Coronary artery (tissue), 2 donors: ENCODE measurements around the gene ANKRD22.
"Not testable (repeated sequence)": the region's sequence is repeated elsewhere in the genome, so short reads cannot be mapped to it uniquely, and the experiment has no call there.

ENCODE experiments used
- DNase-seq: peaks from one replicate; pipeline ENCODE4 v3.0.0-alpha.2; 2017; ENCODE audit warnings: low spot score
- H3K27ac ChIP-seq, 2 donors: fragments of 200-600 bp; sonication (generic); one replicate each; pipeline ENCODE4 v1.5.1; 2016 to 2019
- H3K4me3 ChIP-seq: fragments of 200-600 bp; sonication (generic); 2 replicates; pipeline ENCODE4 v1.5.1; 2016; ENCODE audit warnings: mild to moderate bottlenecking, moderate library complexity
- TF ChIP-seq, protein P1 (sequence below): fragments of 200-600 bp; sonication (generic); IDR thresholded peaks from one replicate; pipeline ENCODE4 v1.5.1; 2019; ENCODE audit warnings: antibody characterized with exemption

The ANKRD22 gene

GRCh38 chr10:88849234-88849633 lies 2.4 kb downstream of the ANKRD22 start:
- H3K4me3 ChIP-seq = no peak overlapping the region
- H3K27ac ChIP-seq = no peak overlapping the region
- no peak for DNase-seq
- TF ChIP-seq, protein P1, sequence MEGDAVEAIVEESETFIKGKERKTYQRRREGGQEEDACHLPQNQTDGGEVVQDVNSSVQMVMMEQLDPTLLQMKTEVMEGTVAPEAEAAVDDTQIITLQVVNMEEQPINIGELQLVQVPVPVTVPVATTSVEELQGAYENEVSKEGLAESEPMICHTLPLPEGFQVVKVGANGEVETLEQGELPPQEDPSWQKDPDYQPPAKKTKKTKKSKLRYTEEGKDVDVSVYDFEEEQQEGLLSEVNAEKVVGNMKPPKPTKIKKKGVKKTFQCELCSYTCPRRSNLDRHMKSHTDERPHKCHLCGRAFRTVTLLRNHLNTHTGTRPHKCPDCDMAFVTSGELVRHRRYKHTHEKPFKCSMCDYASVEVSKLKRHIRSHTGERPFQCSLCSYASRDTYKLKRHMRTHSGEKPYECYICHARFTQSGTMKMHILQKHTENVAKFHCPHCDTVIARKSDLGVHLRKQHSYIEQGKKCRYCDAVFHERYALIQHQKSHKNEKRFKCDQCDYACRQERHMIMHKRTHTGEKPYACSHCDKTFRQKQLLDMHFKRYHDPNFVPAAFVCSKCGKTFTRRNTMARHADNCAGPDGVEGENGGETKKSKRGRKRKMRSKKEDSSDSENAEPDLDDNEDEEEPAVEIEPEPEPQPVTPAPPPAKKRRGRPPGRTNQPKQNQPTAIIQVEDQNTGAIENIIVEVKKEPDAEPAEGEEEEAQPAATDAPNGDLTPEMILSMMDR = no peak

DNA sequence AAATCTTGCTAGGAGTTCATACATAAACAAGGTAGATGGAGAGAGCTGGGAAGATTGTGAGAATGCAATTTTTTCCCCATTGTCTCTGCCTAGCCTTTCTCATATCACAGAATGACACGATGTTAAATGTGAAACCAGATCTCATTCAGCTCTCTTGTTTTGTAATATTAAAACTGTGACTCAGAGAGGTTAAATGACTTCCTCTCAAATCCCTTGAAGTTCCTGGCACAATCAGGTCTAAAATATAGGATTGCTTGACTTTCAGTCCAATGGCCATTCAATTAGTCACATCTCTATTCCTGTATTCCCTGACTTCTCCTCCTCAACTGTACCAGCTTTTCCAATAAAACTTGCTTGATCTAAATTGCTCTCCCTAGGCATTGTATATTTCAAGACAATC lies 3.1 kb downstream of the ANKRD22 start:
- Histone ChIP-seq H3K4me3 (no peak overlapping the region), H3K27ac (no peak overlapping the region)
- DNase-seq = no peak
- TF ChIP-seq, protein P1 = no peak

- TF ChIP-seq, protein P1 = no peak
- DNase-seq = no peak
- Histone ChIP-seq H3K27ac (no peak overlapping the region), H3K4me3 (no peak overlapping the region)
Observed at GRCh38 chr10:88843171-88843570, 8.5 kb downstream of the ANKRD22 start.

- Histone ChIP-seq H3K4me3 (no peak overlapping the region), H3K27ac (no peak overlapping the region)
- TF ChIP-seq, protein P1 = no peak
- no peak for DNase-seq
Observed at GRCh38 chr10:88841316-88842111, 10.1 kb downstream of the ANKRD22 start.

GRCh38 chr10:88840881-88841280 lies 10.8 kb downstream of the ANKRD22 start:
- TF ChIP-seq, protein P1 = no peak
- Histone ChIP-seq H3K4me3 (no peak overlapping the region), H3K27ac (no peak overlapping the region)
- no peak for DNase-seq

- Histone ChIP-seq H3K4me3 (no peak overlapping the region), H3K27ac (no peak overlapping the region)
- DNase-seq = no peak
- TF ChIP-seq, protein P1 = no peak
Observed at GRCh38 chr10:88840104-88840503, 11.5 kb downstream of the ANKRD22 start.

- DNase-seq = no peak
- Histone ChIP-seq H3K27ac (no peak overlapping the region), H3K4me3 (no peak overlapping the region)
- TF ChIP-seq, protein P1 = no peak
Observed at GRCh38 chr10:88838766-88839350, 12.8 kb downstream of the ANKRD22 start.

- H3K4me3 ChIP-seq, H3K27ac ChIP-seq, DNase-seq: not testable (repeated sequence)
Observed at GRCh38 chr10:88837632-88838031, 14.0 kb downstream of the ANKRD22 start.
